HepG2 (cell line): ENCODE results near the gene KANSL1L. TPM values are rescaled to one million over a fixed set of nuclear protein-coding genes. Genes with fewer than 3 reads are reported as not detected.

ENCODE experiments used
- ATAC-seq: fragments of 200-7000 bp; cut with Tn5 transposase; 3 replicates; pipeline ENCODE4 v1.9.1; 2020; ENCODE audit warnings: mild to moderate bottlenecking, moderate library complexity
- BruUV-seq: library from RNA; stranded (reverse); fragments of 400-500 nt; replicated peaks from 2 replicates; lab custom pipeline; 2021; lab: Mats Ljungman, UMichigan
- CTCF ChIA-PET: fragments of 300-600 bp; formaldehyde crosslinking; extraction: SDS; loops from one replicate; lab custom pipeline; 2021; ENCODE audit warnings: low total read pairs, inconsistent platforms, low intra/inter-chr PET ratio; lab: Yijun Ruan, JAX
- POLR2A ChIA-PET: fragments of 350-600 bp; sonication (Branson Sonifier 250); formaldehyde crosslinking; loops from one replicate; lab custom pipeline; 2020; ENCODE audit warnings: antibody characterized with exemption, inconsistent platforms; lab: Yijun Ruan, JAX
- DNase-seq: peaks from one replicate; pipeline ENCODE4 v3.0.0-alpha.2; 2015; ENCODE audit warnings: low spot score
- FAIRE-seq: peaks from 3 replicates; lab custom pipeline; 2011; peaks lifted over from hg19 to GRCh38; lab: Jason Lieb, UNC
- H2AFZ ChIP-seq: one replicate; pipeline ENCODE4 v1.6.1; 2011; ENCODE audit warnings: low read length, inconsistent platforms
- H3K27ac ChIP-seq: fragments of 300-600 bp; 3 replicates; pipeline ENCODE4 v1.8.0; 2011; ENCODE audit warnings: mixed run types, mild to moderate bottlenecking, mixed read lengths, low read length, inconsistent platforms; ENCODE audit not compliant: insufficient read depth; ENCODE audit errors: extremely low read length
- H3K27me3 ChIP-seq, 2 experiments: fragments of 200-600 bp in 1 of 2; 2 replicates in 1 of 2; 3 replicates in 1 of 2; pipeline versions ENCODE4 v1.6.0 to v1.8.0; 2011; ENCODE audit warnings: low read length in 2 of 2, mild to moderate bottlenecking in 2 of 2, moderate library complexity in 2 of 2, inconsistent platforms in 1 of 2; ENCODE audit not compliant: insufficient read depth in 2 of 2, control insufficient read depth in 1 of 2
- H3K36me3 ChIP-seq, 2 experiments: fragments of 200-600 bp in 1 of 2; replicated peaks in 1 of 2; 2 replicates in 1 of 2; 3 replicates in 1 of 2; pipeline versions ENCODE4 v1.5.1 to v1.8.0; 2011; ENCODE audit warnings: low read length in 2 of 2, inconsistent platforms in 1 of 2; ENCODE audit not compliant: insufficient read depth in 2 of 2, control insufficient read depth in 1 of 2
- H3K4me1 ChIP-seq: 2 replicates; pipeline ENCODE4 v1.5.1; 2012; ENCODE audit warnings: low read length, inconsistent platforms; ENCODE audit not compliant: insufficient read depth
- H3K4me2 ChIP-seq: 2 replicates; pipeline ENCODE4 v1.6.0; 2011; ENCODE audit warnings: low read depth, low read length, inconsistent platforms
- H3K4me3 ChIP-seq, 3 experiments: fragments of 200-600 bp in 1 of 3; sonication (generic), shearing (Covaris generic) in 1 of 3; replicated peaks in 1 of 3; 2 replicates each; pipeline ENCODE4 v1.5.1; 2011 to 2016; ENCODE audit warnings: low read length in 3 of 3, inconsistent platforms in 2 of 3, low read depth in 2 of 3, mild to moderate bottlenecking in 2 of 3, control low read depth in 1 of 3, mixed read lengths in 1 of 3; ENCODE audit not compliant: insufficient read depth in 1 of 3
- H3K79me2 ChIP-seq: one replicate; pipeline ENCODE4 v1.6.1; 2011; ENCODE audit warnings: low read length, inconsistent platforms; ENCODE audit not compliant: insufficient read depth
- H3K9ac ChIP-seq: 2 replicates; pipeline ENCODE4 v1.6.0; 2011; ENCODE audit warnings: mild to moderate bottlenecking, low read depth, low read length, inconsistent platforms; ENCODE audit not compliant: insufficient read depth
- H3K9me3 ChIP-seq: 2 replicates; pipeline ENCODE4 v1.5.1; 2012; ENCODE audit warnings: mild to moderate bottlenecking, low read length
- H4K20me1 ChIP-seq: 2 replicates; pipeline ENCODE4 v1.6.0; 2011; ENCODE audit warnings: inconsistent platforms, mild to moderate bottlenecking, low read length, moderate library complexity; ENCODE audit not compliant: insufficient read depth
- ADNP ChIP-seq: sonication (generic); formaldehyde crosslinking; IDR thresholded peaks from 2 replicates; pipeline ENCODE4 v1.4.0; 2020; ENCODE audit warnings: missing genetic modification reagents
- POLR2A ChIP-seq, 2 experiments: IDR thresholded peaks; 2 replicates each; pipeline ENCODE4 v1.6.1; 2011; ENCODE audit warnings: low read depth in 2 of 2, low read length in 2 of 2, mild to moderate bottlenecking in 1 of 2, moderate library complexity in 1 of 2; ENCODE audit not compliant: insufficient read depth in 1 of 2
- ZNF205 ChIP-seq: IDR thresholded peaks from 2 replicates; pipeline ENCODE4 v1.6.1; 2018; ENCODE audit warnings: missing biosample characterization, missing genetic modification reagents
- ZNF746 ChIP-seq: sonication (generic); formaldehyde crosslinking; IDR thresholded peaks from 2 replicates; pipeline ENCODE4 v1.8.0; 2022; ENCODE audit warnings: mild to moderate bottlenecking, missing genetic modification reagents
- WGBS: methylation state at CpG from one replicate; pipeline ENCODE4 v1.1.6; 2017; ENCODE audit warnings: low lambda C conversion rate; 5-methylcytosine and 5-hydroxymethylcytosine counted together
- in situ Hi-C: cut with HindIII; loops from 2 replicates; pipeline ENCODE4 v1.10.0; 2017; ENCODE audit warnings: low pct_unique_long_range_greater_than_20kb; ENCODE audit not compliant: extremely low pct_ligation_motif_present
- intact Hi-C: fragments of 100-400 bp; cut with micrococcal nuclease; formaldehyde crosslinking; loops from one replicate; pipeline ENCODE4 v1.10.0; 2022; ENCODE audit not compliant: unreplicated experiment
- polyA plus RNA-seq, 8 experiments: library from polyadenylated mRNA; depleted of rRNA in 3 of 8; stranded (reverse) in 7 of 8; unstranded in 1 of 8; fragments of >200 nt; fragmentation: Illumina TruSeq in 4 of 8; extraction: Trizol in 4 of 8; gene quantifications; 2 replicates each; pipeline versions ENCODE4 v1.2.1 to v1.2.3, GENCODE V29; 2011 to 2016; ENCODE audit warnings: low read depth in 4 of 8, missing spikeins in 1 of 8, mixed read lengths in 1 of 8; ENCODE audit not compliant: insufficient read depth in 1 of 8
- total RNA-seq, 5 experiments: library from RNA; depleted of rRNA; stranded (reverse); fragments of >200 nt; fragmentation: Illumina TruSeq; extraction: Trizol; gene quantifications; 2 replicates each; pipeline ENCODE4 v1.2.3, GENCODE V29; 2016; ENCODE audit warnings: low read depth in 1 of 5
- TF ChIP-seq, protein P1 (sequence below): sonication (generic); formaldehyde crosslinking; IDR thresholded peaks from 2 replicates; pipeline ENCODE4 v1.4.0; 2020; ENCODE audit warnings: missing genetic modification reagents
- TF ChIP-seq, protein P2 (sequence below): sonication (generic); formaldehyde crosslinking; IDR thresholded peaks from 2 replicates; pipeline ENCODE4 v1.5.0; 2020; ENCODE audit warnings: mild to moderate bottlenecking, missing genetic modification reagents, moderate library complexity

The KANSL1L gene
- total and polyA plus RNA-seq, 2 of the 13 experiments (the other 11 are each of a cell fraction or from before 2014, with no cell fraction given): 5.4 to 10.3 TPM

DNA sequence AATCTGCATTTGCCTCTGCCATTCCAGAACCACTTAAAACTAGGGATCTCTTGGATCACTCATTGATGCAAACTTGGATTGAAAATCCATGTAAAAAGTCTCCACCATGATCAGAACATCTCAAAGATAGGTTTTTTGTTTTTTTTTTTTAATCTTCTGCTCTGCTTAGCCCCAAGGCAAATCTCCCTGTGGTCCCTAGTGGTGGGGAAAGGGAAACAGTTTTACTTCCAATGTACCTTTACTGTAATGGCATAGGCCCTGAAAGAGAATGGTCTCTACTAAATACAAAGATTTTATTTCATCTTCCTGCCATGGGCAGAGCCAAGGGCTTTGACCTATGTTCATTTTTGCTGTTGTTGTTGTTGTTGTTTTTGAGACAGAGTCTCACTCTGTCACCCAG lies 78.4 kb downstream of the KANSL1L start (continued):
- TF ChIP-seq, protein P1, sequence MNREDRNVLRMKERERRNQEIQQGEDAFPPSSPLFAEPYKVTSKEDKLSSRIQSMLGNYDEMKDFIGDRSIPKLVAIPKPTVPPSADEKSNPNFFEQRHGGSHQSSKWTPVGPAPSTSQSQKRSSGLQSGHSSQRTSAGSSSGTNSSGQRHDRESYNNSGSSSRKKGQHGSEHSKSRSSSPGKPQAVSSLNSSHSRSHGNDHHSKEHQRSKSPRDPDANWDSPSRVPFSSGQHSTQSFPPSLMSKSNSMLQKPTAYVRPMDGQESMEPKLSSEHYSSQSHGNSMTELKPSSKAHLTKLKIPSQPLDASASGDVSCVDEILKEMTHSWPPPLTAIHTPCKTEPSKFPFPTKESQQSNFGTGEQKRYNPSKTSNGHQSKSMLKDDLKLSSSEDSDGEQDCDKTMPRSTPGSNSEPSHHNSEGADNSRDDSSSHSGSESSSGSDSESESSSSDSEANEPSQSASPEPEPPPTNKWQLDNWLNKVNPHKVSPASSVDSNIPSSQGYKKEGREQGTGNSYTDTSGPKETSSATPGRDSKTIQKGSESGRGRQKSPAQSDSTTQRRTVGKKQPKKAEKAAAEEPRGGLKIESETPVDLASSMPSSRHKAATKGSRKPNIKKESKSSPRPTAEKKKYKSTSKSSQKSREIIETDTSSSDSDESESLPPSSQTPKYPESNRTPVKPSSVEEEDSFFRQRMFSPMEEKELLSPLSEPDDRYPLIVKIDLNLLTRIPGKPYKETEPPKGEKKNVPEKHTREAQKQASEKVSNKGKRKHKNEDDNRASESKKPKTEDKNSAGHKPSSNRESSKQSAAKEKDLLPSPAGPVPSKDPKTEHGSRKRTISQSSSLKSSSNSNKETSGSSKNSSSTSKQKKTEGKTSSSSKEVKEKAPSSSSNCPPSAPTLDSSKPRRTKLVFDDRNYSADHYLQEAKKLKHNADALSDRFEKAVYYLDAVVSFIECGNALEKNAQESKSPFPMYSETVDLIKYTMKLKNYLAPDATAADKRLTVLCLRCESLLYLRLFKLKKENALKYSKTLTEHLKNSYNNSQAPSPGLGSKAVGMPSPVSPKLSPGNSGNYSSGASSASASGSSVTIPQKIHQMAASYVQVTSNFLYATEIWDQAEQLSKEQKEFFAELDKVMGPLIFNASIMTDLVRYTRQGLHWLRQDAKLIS (CRISPR knock-in tag): no peak

DNA sequence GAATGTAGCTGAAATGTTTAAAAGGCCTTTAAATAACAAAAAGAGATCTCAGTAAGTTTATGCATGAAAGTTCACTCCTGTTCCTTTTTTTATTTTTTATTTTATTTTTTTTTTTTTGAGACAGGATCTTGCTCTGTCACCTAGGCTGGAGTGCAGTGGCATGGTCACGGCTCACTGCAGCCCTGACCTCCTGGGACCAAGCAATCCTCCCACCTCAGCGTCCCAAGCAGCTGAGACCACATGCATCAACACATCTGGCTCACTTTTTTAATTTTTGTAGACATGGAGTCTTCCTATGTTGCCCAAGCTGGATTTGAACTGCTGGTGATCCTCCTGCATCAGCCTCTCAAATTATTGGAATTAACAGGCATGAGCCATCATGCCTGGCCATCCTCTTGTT lies 84.3 kb downstream of the KANSL1L start:
- no TSS peak for BruUV-seq
- DNase-seq (no peak), ATAC-seq (no peak), FAIRE-seq (no peak)
- ChIA-PET CTCF (no interaction called here), POLR2A (no interaction called here)
- Histone ChIP-seq H3K4me2 (no peak overlapping the region), H3K36me3 (no peaks in the 10 kb centered on the region), H3K9ac (no peak overlapping the region), H3K4me1 (no peaks in the 10 kb centered on the region), H3K79me2 (no peaks in the 10 kb centered on the region), H3K27ac (no peak overlapping the region), H3K4me3 (no peak overlapping the region), H2AFZ (no peak overlapping the region), H3K9me3 (no peaks in the 10 kb centered on the region), H3K27me3 (no peaks in the 10 kb centered on the region), H4K20me1 (no peaks in the 10 kb centered on the region)
- intact Hi-C loops (no loop called here), in situ Hi-C loops (no loop called here)
- WGBS: 40% methylated on average over 2 of the region's 2 CpGs
- TF ChIP-seq, protein P2, sequence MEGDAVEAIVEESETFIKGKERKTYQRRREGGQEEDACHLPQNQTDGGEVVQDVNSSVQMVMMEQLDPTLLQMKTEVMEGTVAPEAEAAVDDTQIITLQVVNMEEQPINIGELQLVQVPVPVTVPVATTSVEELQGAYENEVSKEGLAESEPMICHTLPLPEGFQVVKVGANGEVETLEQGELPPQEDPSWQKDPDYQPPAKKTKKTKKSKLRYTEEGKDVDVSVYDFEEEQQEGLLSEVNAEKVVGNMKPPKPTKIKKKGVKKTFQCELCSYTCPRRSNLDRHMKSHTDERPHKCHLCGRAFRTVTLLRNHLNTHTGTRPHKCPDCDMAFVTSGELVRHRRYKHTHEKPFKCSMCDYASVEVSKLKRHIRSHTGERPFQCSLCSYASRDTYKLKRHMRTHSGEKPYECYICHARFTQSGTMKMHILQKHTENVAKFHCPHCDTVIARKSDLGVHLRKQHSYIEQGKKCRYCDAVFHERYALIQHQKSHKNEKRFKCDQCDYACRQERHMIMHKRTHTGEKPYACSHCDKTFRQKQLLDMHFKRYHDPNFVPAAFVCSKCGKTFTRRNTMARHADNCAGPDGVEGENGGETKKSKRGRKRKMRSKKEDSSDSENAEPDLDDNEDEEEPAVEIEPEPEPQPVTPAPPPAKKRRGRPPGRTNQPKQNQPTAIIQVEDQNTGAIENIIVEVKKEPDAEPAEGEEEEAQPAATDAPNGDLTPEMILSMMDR (CRISPR knock-in tag): no peak
- no peak for TF ChIP-seq ZNF205 (CRISPR knock-in tag)
- TF ChIP-seq POLR2A (IDR thresholded peaks at IDR 0.05; ENCODE audit: insufficient read depth in 1 of 2, low read depth in 2 of 2, low read length in 2 of 2): no peak
- TF ChIP-seq ZNF746: no peak
- TF ChIP-seq ADNP (CRISPR knock-in tag): no peak
